Measurements from ENCODE around the gene MRPL20.
A peak's percentile ranks its signal among the peaks of the same experiment; 100 is the strongest.
"Not testable (repeated sequence)": the region's sequence is repeated elsewhere in the genome, so short reads cannot be mapped to it uniquely, and the experiment has no call there.

MRPL20 gene

DNA sequence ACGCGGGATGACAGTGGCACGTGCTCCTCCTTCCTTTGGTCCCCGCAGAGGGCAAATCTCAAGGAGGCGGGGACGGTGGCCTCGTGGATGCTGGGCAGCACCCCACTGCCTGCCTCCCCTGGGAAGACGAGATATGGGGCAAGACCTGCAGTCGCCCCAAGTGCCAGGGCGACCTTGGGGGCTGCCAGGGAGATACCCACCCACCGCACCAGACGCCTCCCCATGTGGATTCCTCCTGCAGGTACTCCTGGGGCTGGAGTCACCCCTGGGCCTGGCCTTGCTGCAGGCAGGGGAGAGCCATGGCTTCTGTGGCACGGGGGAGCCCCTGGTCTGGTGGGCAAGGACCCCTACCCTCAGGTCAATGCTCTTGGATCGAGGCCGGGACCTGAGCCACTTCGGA, 26.2 kb downstream of the MRPL20 start:
- DNase-seq = no peak

DNA sequence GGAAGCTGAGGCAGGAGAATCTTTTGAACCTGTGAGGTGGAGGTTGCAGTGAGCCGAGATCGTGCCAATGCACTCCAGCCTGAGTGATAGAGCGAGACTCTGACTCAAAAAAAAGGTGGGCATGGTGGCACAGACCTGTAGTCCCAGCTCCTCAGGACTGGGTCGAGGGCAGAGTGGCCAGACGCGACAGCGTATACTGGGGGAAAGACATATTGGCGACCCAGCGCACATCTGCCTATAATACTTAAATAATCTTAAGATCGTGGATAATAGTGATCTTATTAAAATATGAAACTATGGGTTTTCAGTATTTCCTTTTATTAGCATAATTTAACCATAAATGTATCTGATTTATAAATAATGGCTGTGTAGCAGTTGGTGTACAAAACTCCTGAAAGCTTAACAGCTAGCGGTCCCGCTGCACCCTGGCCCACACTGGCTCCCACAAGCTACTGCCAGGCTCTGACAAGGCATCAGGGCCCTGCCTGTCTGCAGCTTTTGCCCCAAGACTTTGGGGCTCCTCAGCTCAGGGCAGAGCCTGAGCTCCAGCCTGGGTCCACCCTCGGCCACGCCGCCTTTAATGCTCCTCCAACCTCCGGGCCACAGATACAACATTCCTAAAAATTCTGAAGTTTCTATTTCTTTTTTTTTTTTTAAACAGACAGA, 29.4 kb downstream of the MRPL20 start:
- no peak for DNase-seq

- no peak for DNase-seq
These were observed 30.4 kb downstream of the MRPL20 start for GRCh38 chr1:1376551-1377226.

- DNase-seq = peak; percentile 100
These were observed 32.0 kb downstream of the MRPL20 start, which contains the start of gene AURKAIP1 for GRCh38 chr1:1374929-1375662. AURKAIP1 (minus strand) TSS chr1:1375207; CDS start chr1:1374756, 451 bp downstream.

DNA sequence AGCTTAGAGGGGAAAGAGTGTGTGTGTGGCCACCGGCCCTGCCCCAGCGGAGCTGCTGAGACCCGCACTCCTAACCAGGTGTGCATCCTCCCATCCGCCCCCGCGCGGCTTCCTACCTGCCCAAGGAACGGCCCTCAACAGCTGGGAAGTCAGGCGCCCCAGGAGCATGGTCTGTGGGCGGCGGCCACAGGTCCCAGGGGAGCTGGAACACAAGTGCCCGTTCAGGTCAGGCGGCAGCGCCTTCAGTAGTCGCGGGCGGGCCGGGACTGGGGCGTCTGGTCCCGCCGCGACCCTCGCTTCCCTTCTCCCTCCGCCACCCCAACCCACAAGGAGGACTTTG, 32.5 kb downstream of the MRPL20 start:
- DNase-seq = peak in 1 of 3 donors; percentile 25

GRCh38 chr1:1373815-1374588, 33.1 kb downstream of the MRPL20 start:
- DNase-seq = no peak

- no peak for DNase-seq
These were observed 33.9 kb downstream of the MRPL20 start for GRCh38 chr1:1373051-1373814.

DNA sequence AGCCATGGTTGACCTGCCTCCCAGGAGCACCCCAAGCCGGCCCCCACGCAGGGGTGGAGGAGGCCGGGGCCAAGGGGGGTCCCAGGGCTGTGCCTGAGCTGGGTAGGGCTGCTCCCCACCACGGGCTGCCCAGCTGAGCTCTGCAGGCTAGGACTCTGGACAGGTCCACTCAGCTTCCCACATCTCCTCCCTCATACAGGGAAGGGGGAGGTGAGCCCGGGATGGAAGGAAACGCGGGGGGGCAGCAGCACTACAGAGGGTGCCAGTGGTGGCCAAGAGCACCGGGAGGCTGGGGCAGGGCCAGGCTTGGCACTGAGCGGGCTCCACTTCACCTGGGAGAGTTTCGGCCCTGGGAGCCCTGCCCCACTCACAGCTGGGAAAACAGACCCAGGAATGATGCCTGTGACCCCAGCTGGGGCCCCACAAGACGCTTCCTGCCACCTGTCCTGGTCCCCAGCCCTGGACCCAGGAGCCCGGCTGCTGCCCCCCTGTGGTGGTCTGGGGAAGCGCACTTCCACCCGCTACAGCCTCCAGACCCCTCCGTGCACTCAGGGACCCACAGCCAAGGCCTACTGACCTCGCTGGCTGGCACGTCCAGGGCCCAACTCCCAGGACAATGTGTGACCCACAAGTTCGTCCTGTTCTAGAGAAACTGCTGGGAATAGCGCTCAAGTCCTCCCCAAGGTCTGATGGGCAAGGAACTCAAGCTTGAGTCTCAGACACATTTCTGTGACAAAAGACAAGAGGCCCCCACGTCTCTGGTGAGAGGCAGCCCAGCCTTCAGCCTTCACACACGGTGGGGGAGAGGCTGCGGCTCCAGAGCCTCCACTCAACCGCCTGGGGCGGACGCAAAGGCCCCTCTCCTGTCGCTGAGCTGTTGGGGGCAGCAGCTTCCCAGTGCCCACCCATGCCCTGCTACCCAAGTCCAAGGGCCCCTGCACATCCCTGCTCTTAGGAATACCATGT, 35.1 kb downstream of the MRPL20 start:
- DNase-seq = peak; percentile 61 to 81 (median 68)

DNA sequence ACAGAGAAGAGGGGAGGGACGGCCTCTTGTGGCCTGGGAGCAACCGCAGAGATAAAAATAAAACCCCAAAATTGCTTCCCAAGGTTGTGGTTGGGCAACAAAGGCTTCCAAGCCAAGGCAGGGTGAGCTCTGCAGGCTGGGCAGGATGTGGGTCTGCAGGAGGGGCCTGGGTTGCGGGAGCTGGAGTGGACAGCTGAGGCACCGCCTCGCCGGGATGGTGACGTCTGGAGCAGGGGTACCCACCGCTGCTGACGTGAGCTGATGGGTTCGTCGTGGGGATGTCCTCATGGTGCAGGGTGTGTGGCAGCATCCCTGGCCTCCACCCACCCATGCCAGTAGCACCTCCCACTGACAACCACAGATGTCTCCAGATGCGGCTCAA, 35.7 kb downstream of the MRPL20 start:
- no peak for DNase-seq

DNA sequence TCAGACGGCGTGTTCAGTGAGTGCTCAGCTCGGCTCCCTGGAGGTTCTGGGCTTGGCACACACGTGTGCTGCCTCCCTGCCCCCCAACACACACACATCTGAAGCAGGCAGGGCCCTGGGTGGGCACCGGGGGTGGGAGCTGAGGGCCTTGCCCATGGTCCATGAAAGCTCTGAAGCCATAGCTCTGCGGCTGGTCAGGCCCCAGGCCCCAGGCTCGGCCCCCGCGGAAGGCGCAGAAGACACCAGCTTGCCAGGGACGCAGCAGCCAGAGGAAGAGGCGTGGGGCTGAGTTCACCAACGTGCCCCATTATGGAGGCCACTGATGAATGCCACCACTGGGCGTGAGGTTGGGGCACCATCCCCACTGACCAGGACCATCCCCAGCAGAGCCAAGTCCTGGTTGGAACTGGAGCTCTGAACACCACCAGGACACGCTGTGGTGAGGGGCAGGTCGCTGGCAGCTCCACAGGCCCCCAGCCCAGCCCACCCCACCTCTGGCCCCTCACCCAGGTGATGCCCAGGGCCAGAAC, 36.3 kb downstream of the MRPL20 start:
- no peak for DNase-seq

GRCh38 chr1:1370094-1370493, 37.0 kb downstream of the MRPL20 start:
- not testable (repeated sequence) for DNase-seq

DNA sequence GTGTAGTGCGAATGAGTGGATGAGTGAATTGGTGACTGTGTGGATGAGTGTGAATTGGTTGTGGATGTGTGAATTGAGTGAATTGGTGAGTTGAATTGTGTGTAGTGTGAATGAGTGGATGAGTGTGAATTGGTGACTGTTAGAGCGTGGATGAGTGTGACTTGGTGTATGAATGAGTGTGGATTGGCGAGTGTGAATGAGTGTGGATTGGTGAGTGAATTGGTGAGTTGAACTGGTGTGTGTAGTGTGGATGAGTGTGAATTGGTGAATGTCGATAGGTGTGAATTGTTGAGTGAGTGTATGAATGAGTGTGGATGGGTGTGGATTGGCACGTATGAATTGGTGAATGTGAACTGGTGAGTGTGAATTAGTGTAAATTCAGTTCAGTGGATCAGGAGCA, 39.8 kb downstream of the MRPL20 start:
- DNase-seq = no peak

GRCh38 chr1:1366699-1367066, 40.4 kb downstream of the MRPL20 start:
- no peak for DNase-seq

DNA sequence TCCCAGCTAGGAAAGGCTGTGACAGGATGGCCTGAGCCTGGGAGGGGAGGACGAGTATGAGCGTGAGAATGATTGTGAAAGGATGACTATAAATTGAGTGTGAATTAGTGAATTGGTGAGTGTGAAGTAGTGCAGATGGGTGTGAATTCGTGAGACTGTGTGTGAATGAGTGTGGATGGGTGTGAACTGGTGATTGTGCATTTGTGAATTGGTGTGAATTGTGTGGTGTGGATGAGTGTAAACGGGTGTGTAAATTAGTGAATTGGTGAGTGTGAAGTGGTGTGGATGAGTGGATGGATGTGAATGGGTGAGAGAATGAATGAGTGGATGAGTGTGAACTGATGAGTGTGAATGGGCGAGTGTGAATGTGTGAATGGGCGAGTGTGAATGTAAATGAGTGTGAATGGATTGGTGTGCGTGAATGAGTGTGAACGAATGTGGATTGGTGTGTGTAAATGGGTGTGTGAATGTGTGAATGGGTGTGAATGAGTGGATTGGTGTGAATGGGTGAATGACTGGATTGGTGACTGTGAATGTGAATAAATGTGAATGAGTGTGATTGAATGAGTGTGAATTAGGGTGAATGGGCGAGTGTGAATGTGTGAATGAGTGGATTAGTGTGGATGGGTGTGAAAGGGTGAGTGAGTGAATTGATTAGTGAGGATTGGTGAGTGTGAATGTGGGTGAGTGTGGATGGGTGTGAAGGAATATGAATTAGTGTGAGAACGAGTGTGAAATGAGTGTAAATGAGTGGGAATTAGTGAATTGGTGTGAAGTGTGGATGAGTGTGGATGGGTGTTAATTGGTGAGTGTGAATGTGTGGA, 41.0 kb downstream of the MRPL20 start:
- no peak for DNase-seq

DNA sequence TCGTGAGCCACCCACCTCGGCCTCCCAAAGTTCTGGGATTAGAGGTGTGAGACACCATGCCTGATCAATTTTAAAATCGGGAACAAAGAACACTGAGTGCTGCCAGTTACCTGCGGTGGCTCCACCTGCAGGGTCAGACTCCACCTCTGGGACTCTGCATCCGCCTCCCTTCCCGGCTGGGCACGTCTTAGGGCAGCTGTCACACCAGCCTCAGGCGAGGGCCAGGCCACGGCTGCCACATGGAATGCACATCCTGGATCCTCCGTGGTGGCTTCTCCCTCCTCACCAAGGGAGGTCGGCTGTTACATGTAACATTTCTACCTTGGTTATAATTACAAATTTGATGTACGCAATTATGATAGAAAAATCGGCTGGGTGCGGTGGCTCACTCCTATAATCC, 42.8 kb downstream of the MRPL20 start:
- DNase-seq = no peak

DNA sequence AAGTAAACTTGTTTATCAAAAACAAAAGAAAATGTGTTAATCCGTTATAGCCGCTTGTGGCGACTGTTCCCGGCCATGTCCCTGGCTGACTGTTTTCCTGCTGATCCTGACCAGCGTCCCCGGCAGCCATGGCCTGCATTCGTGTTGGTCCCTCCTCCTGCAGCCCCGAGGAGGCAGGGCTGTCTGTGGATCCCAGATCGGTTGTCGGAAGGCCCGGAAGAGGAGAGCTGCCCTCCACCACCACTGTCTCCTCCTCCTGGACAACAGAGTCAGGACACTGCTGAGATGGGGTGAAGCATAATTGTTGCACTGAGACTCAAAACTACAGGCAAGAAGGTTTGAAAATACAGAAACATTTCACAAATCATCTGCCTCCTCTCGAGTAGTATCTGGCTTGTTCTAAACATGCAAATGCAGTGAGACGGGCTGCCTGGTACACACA, 45.1 kb downstream of the MRPL20 start:
- DNase-seq = no peak

DNA sequence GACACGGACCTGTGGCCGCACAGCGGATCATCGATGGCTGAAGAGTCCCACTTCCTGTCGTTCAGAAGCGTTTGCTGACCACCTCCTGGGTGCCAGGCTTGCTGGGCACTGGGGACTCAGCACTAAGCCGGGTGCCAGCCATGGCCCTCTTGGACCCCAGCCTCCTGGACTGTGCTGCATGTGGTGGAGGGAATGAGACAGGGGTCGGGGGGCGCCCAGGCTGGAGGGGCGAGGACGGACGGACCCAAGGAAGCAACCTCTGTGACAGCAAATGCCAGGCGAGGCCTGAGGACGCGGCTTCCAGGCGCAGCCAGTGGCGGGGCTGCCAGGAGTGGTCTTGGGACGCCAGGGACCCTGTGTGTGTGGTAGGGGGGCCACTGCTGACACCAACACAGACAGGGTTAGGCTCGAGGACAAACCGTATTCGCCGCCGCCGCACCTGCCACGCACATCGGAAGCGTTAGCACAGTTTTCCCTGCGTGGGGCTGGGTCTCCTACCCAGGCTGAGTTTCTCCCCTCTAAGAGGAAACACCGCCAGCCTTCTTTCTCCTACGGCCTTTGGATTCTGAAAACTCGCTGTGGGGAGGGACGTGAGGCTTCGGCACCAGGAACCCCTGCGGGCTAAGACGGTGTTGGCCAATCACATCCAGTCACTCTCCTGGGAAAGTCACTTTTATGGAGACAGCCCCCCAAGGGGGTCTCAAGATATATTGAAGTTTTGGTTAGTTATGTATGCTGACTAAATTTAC, 45.7 kb downstream of the MRPL20 start:
- no peak for DNase-seq

- no peak for DNase-seq
These were observed 46.5 kb downstream of the MRPL20 start for GRCh38 chr1:1360506-1361169.

All from suppressor macrophage treated with lipopolysaccharide for 1 hour (primary cell).